WTC11 (cell line): ENCODE measurements around the gene CYTH3. TPM values are rescaled to one million over a fixed set of nuclear protein-coding genes. Genes with fewer than 3 reads are reported as not detected.

Experiments used
- ATAC-seq: fragments of 200-7000 bp; cut with Tn5 transposase; 2 replicates; pipeline ENCODE4 v1.10.0; 2021; ENCODE audit warnings: mild to moderate bottlenecking, moderate library complexity
- CTCF ChIA-PET: fragments of 300-600 bp; sonication (Branson Sonifier 250); formaldehyde crosslinking; loops from one replicate; lab custom pipeline; 2021; ENCODE audit warnings: antibody characterized with exemption; lab: Charles Lee
- POLR2A ChIA-PET: fragments of 350-600 bp; sonication (Branson Sonifier 250); formaldehyde crosslinking; loops from one replicate; lab custom pipeline; 2021; ENCODE audit warnings: antibody characterized with exemption; lab: Charles Lee
- DNase-seq: peaks from one replicate; pipeline ENCODE4 v3.0.0; 2021; ENCODE audit warnings: low spot score
- H3K27ac Mint-ChIP-seq: 2 replicates; pipeline ENCODE4 v1.8.0; 2021; ENCODE audit warnings: mixed read lengths
- H3K27me3 Mint-ChIP-seq: 2 replicates; pipeline ENCODE4 v1.8.0; 2021; ENCODE audit warnings: low read depth, mild to moderate bottlenecking, moderate library complexity, mixed read lengths
- H3K36me3 Mint-ChIP-seq: 2 replicates; pipeline ENCODE4 v1.8.0; 2021; ENCODE audit warnings: mixed read lengths
- H3K4me1 Mint-ChIP-seq: 2 replicates; pipeline ENCODE4 v1.8.0; 2022; ENCODE audit warnings: mixed read lengths
- H3K4me3 Mint-ChIP-seq: 2 replicates; pipeline ENCODE4 v1.8.0; 2021; ENCODE audit warnings: mild to moderate bottlenecking, moderate library complexity, mixed read lengths
- H3K9me3 Mint-ChIP-seq: 2 replicates; pipeline ENCODE4 v1.8.0; 2021; ENCODE audit warnings: mixed read lengths
- ATF2 ChIP-seq: sonication (generic); formaldehyde crosslinking; IDR thresholded peaks from 2 replicates; pipeline ENCODE4 v1.8.1; 2022; ENCODE audit warnings: low read depth, missing genetic modification reagents, borderline replicate concordance
- ATF6 ChIP-seq: sonication (generic); formaldehyde crosslinking; IDR thresholded peaks from 2 replicates; pipeline ENCODE4 v1.8.1; 2023; ENCODE audit warnings: mild to moderate bottlenecking, missing genetic modification reagents
- CREB1 ChIP-seq: sonication (generic); formaldehyde crosslinking; IDR thresholded peaks from 2 replicates; pipeline ENCODE4 v1.8.0; 2023; ENCODE audit warnings: mild to moderate bottlenecking, missing genetic modification reagents
- CREM ChIP-seq: sonication (generic); formaldehyde crosslinking; IDR thresholded peaks from 2 replicates; pipeline ENCODE4 v1.8.1; 2022; ENCODE audit warnings: mild to moderate bottlenecking, missing genetic modification reagents, moderate library complexity
- E2F4 ChIP-seq: sonication (generic); formaldehyde crosslinking; IDR thresholded peaks from 2 replicates; pipeline ENCODE4 v1.8.1; 2022; ENCODE audit warnings: low read depth, mild to moderate bottlenecking, moderate library complexity, missing genetic modification reagents, borderline replicate concordance
- E2F5 ChIP-seq: sonication (generic); formaldehyde crosslinking; IDR thresholded peaks from 2 replicates; pipeline ENCODE4 v1.8.1; 2022; ENCODE audit warnings: mild to moderate bottlenecking, moderate library complexity, missing genetic modification reagents
- GTF2I ChIP-seq: fragments of 250-450 bp; sonication (Bioruptor Pico); conservative IDR thresholded peaks from 2 replicates; pipeline ENCODE4 v1.4.0; 2021; ENCODE audit warnings: mild to moderate bottlenecking
- JUN ChIP-seq: sonication (generic); formaldehyde crosslinking; IDR thresholded peaks from 2 replicates; pipeline ENCODE4 v1.8.0; 2023; ENCODE audit warnings: mild to moderate bottlenecking, missing genetic modification reagents
- KAT7 ChIP-seq: sonication (generic); formaldehyde crosslinking; IDR thresholded peaks from 2 replicates; pipeline ENCODE4 v1.8.1; 2023; ENCODE audit warnings: missing genetic modification reagents, mild to moderate bottlenecking, borderline replicate concordance
- NFYB ChIP-seq: sonication (generic); formaldehyde crosslinking; conservative IDR thresholded peaks from 2 replicates; pipeline ENCODE4 v1.8.0; 2022; ENCODE audit warnings: low read depth, missing genetic modification reagents
- NR3C1 ChIP-seq: sonication (generic); formaldehyde crosslinking; conservative IDR thresholded peaks from 2 replicates; pipeline ENCODE4 v1.8.1; 2023; ENCODE audit warnings: low read depth, mild to moderate bottlenecking, missing genetic modification reagents
- RELA ChIP-seq: sonication (generic); formaldehyde crosslinking; IDR thresholded peaks from 2 replicates; pipeline ENCODE4 v1.8.1; 2022; ENCODE audit warnings: missing genetic modification reagents, mild to moderate bottlenecking, borderline replicate concordance
- SP1 ChIP-seq: sonication (generic); formaldehyde crosslinking; conservative IDR thresholded peaks from 2 replicates; pipeline ENCODE4 v1.8.1; 2022; ENCODE audit warnings: missing genetic modification reagents
- USF1 ChIP-seq: sonication (generic); formaldehyde crosslinking; IDR thresholded peaks from 2 replicates; pipeline ENCODE4 v1.8.0; 2022; ENCODE audit warnings: mild to moderate bottlenecking, missing genetic modification reagents
- ZNF138 ChIP-seq: sonication (generic); formaldehyde crosslinking; conservative IDR thresholded peaks from 2 replicates; pipeline ENCODE4 v1.8.1; 2022; ENCODE audit warnings: mild to moderate bottlenecking, moderate library complexity, missing genetic modification reagents
- ZNF281 ChIP-seq: sonication (generic); formaldehyde crosslinking; IDR thresholded peaks from 2 replicates; pipeline ENCODE4 v1.8.0; 2023; ENCODE audit warnings: mild to moderate bottlenecking, missing genetic modification reagents
- ZNF423 ChIP-seq: fragments of 250-450 bp; sonication (Bioruptor Pico); IDR thresholded peaks from 2 replicates; pipeline ENCODE4 v2.1.2; 2022; ENCODE audit warnings: mild to moderate bottlenecking, moderate library complexity
- ZNF512 ChIP-seq: sonication (generic); formaldehyde crosslinking; IDR thresholded peaks from 2 replicates; pipeline ENCODE4 v1.8.1; 2022; ENCODE audit warnings: missing genetic modification reagents, borderline replicate concordance
- ZNF532 ChIP-seq: fragments of 250-450 bp; sonication (Bioruptor Pico); IDR thresholded peaks from 2 replicates; pipeline ENCODE4 v1.9.0; 2021; ENCODE audit warnings: mild to moderate bottlenecking, borderline replicate concordance
- total RNA-seq: library from RNA; stranded (reverse); gene quantifications from 3 replicates; pipeline ENCODE4 v1.2.3, GENCODE V29; 2021

Gene CYTH3
- total RNA-seq, 1 experiment from 2014 or later = 13.2 TPM

- TF ChIP-seq NR3C1 = no peak
Measured at GRCh38 chr7:6210621-6211372, 61.6 kb downstream of the CYTH3 start (continued).

GRCh38 chr7:6209340-6209739 is 63.1 kb downstream of the CYTH3 start:
- Mint-ChIP-seq H3K9me3 (peaks cover 6% of the 10 kb centered on the region; the same call in 1 of the 2 replicates), H3K27ac (no peak overlapping the region), H3K36me3 (no peaks in the 10 kb centered on the region), H3K4me1 (peaks cover 14% of the 10 kb centered on the region), H3K27me3 (no peaks in the 10 kb centered on the region), H3K4me3 (no peak overlapping the region)
- CTCF ChIA-PET = no interaction called here
- POLR2A ChIA-PET = no interaction called here
- ATAC-seq = no peak
- DNase-seq = no peak
- TF ChIP-seq GTF2I (CRISPR knock-in tag) (no peak), ZNF532 (CRISPR knock-in tag) (no peak), ZNF281 (CRISPR knock-in tag) (no peak), E2F5 (CRISPR knock-in tag) (no peak), CREM (no peak), SP1 (CRISPR knock-in tag) (no peak), JUN (CRISPR knock-in tag) (no peak), ATF6 (no peak), CREB1 (no peak), ZNF138 (CRISPR knock-in tag) (no peak), ZNF423 (no peak), ZNF512 (CRISPR knock-in tag) (no peak), ATF2 (no peak), E2F4 (CRISPR knock-in tag) (no peak), RELA (no peak), KAT7 (CRISPR knock-in tag) (no peak), NFYB (CRISPR knock-in tag) (no peak), USF1 (CRISPR knock-in tag) (no peak)
